Neural crest cell (in vitro differentiated cells): ENCODE data around the gene DHRS7B. TPM values are rescaled to one million over a fixed set of nuclear protein-coding genes. Genes with fewer than 3 reads are reported as not detected.

Experiments
- DNase-seq: peaks from one replicate; pipeline ENCODE4 v3.0.0; 2021; ENCODE audit warnings: low read depth, mixed read lengths, low spot score
- H3K27ac Mint-ChIP-seq: one replicate; pipeline ENCODE4 v1.8.0; 2021; ENCODE audit warnings: mild to moderate bottlenecking, mixed read lengths; ENCODE audit not compliant: unreplicated experiment
- H3K27me3 Mint-ChIP-seq: 2 replicates; pipeline ENCODE4 v1.8.0; 2021; ENCODE audit warnings: low read depth, mild to moderate bottlenecking, mixed read lengths
- H3K36me3 Mint-ChIP-seq: 2 replicates; pipeline ENCODE4 v1.8.0; 2021; ENCODE audit warnings: low read depth, mild to moderate bottlenecking, mixed read lengths
- H3K4me1 Mint-ChIP-seq: 2 replicates; pipeline ENCODE4 v1.8.0; 2021; ENCODE audit warnings: mixed read lengths
- H3K4me3 Mint-ChIP-seq: one replicate; pipeline ENCODE4 v1.8.0; 2021; ENCODE audit warnings: mild to moderate bottlenecking, mixed read lengths
- H3K9me3 Mint-ChIP-seq: 2 replicates; pipeline ENCODE4 v1.8.0; 2021; ENCODE audit warnings: mixed read lengths
- total RNA-seq: library from RNA; stranded (reverse); gene quantifications from 2 replicates; pipeline ENCODE4 v1.2.1, GENCODE V29; 2021
- TF ChIP-seq, protein P1 (sequence below): fragments of 200-600 bp; sonication (generic); conservative IDR thresholded peaks from 2 replicates; pipeline ENCODE4 v1.5.0; 2021; ENCODE audit warnings: antibody characterized with exemption, mild to moderate bottlenecking

Gene DHRS7B
- total RNA-seq, 1 donor from 2014 or later = 14.8 TPM

DNA sequence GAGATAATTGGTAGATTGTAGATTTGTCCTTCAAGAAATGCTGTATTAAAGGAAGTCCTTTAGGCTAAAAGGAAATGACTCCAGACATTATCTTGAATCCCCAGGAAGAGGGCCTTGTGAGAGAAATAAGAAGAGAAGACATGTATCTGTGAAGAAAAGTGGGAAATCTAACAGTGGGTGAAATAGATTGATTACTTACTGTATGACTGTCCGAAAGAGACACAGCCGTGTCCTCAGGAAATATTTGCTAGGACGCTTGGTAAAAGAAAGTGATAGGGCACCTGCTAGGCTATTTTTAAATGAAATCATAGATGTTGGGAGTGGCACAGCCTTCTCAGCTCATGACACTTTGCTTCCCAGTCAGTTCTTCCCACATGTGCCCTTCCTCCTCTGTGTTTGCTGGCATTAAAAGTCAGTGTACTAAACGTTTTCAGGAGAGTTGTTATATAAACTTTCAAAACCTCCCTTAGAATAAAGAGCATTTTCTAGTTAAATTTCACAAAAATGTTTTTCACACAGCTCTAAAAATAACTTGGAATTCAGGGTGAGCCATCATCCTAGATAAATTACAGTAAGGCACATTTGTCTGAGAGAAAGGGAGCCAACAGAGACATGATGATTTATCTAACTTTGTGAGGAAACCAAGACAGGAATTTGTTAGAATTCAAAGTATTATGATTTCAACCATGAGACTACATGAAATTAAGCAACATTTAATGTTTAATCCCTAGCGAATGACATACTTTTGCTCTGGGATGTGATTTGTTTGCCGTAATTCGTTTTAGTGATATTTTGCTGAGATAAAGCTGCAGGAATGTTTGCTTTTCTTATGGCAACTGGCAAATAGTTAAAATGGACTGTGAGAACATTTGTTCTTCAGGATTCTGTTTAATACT lies 35.0 kb downstream of the DHRS7B start:
- Mint-ChIP-seq H3K4me1 (peaks cover 20% of the 10 kb centered on the region), H3K4me3 (no peak overlapping the region), H3K9me3 (no peaks in the 10 kb centered on the region), H3K27me3 (no peaks in the 10 kb centered on the region), H3K27ac (peak overlapping the region; percentile 30), H3K36me3 (peaks cover 5% of the 10 kb centered on the region)
- TF ChIP-seq, protein P1, sequence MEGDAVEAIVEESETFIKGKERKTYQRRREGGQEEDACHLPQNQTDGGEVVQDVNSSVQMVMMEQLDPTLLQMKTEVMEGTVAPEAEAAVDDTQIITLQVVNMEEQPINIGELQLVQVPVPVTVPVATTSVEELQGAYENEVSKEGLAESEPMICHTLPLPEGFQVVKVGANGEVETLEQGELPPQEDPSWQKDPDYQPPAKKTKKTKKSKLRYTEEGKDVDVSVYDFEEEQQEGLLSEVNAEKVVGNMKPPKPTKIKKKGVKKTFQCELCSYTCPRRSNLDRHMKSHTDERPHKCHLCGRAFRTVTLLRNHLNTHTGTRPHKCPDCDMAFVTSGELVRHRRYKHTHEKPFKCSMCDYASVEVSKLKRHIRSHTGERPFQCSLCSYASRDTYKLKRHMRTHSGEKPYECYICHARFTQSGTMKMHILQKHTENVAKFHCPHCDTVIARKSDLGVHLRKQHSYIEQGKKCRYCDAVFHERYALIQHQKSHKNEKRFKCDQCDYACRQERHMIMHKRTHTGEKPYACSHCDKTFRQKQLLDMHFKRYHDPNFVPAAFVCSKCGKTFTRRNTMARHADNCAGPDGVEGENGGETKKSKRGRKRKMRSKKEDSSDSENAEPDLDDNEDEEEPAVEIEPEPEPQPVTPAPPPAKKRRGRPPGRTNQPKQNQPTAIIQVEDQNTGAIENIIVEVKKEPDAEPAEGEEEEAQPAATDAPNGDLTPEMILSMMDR = no peak
- DNase-seq = no peak

DNA sequence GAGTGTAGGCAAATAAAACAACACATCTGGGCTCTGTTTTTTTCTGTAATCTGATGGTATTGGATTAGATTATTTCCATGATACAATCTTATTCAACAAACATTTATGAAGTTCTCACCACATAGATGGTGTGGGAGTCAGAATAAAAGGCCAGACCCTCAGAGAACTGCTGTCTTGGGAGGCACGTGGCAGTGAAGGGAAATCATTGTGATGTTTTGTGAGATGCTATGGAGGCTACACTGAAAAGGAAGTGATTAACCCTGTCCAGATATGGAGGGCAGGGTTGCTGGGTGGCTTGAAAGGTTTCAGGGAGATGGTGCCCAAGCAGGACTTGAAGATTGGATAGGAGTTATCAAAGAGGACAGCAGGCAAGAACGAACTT lies 35.6 kb downstream of the DHRS7B start:
- Mint-ChIP-seq H3K4me3 (no peak overlapping the region), H3K9me3 (no peaks in the 10 kb centered on the region), H3K36me3 (peaks cover 2% of the 10 kb centered on the region), H3K27me3 (no peaks in the 10 kb centered on the region), H3K27ac (peak overlapping the region; percentile 87), H3K4me1 (peaks cover 20% of the 10 kb centered on the region)
- no peak for DNase-seq
- TF ChIP-seq, protein P1 = no peak

DNA sequence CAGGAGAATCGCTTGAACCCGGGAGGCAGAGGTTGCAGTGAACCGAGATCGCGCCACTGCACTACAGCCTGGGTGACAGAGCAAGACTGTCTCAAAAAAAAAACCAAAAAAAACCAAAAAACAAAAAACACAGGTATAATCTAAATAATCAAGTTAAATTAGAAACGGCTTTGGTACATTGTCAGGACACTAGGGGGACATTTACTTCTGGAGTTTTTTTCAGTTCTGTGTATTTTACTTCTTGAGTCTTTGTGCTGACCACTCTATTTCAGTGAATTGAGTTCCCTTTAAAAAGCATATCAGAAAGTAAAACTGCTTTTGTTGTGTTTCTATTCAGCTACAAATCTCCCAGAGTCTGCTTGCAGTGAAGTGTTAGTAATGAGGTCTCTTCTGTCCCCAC lies 36.3 kb downstream of the DHRS7B start:
- Mint-ChIP-seq H3K4me3 (no peak overlapping the region), H3K27ac (no peak overlapping the region), H3K27me3 (no peaks in the 10 kb centered on the region), H3K9me3 (no peaks in the 10 kb centered on the region), H3K36me3 (peaks cover 2% of the 10 kb centered on the region), H3K4me1 (peaks cover 20% of the 10 kb centered on the region)
- TF ChIP-seq, protein P1 = peak; percentile 30
- no peak for DNase-seq

DNA sequence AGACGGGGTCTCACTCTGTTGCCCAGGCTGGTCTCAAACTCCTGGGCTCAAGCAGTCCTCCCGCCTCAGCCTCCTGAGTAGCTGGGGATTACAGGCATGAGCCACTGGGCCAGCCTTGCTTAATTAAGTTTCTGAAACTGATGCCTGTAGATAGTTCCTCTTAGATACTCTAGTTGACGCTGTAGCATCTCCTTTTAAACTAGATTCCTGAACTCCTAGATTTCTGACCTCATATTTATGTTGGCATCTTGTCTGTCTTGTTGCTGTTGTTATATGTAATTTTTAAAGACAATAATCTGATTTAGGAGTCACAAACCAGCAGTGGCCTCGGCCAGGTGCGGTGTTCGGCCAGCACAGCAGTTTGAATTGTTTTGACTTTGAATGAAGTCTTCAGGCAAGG lies 37.5 kb downstream of the DHRS7B start:
- H3K27me3 Mint-ChIP-seq = no peaks in the 10 kb centered on the region
- no peaks in the 10 kb centered on the region for H3K9me3 Mint-ChIP-seq
- no peak for DNase-seq
- TF ChIP-seq, protein P1 = no peak
- no peak overlapping the region for H3K4me3 Mint-ChIP-seq
- H3K4me1 Mint-ChIP-seq = peaks cover 20% of the 10 kb centered on the region
- no peak overlapping the region for H3K27ac Mint-ChIP-seq
- H3K36me3 Mint-ChIP-seq = no peaks in the 10 kb centered on the region

DNA sequence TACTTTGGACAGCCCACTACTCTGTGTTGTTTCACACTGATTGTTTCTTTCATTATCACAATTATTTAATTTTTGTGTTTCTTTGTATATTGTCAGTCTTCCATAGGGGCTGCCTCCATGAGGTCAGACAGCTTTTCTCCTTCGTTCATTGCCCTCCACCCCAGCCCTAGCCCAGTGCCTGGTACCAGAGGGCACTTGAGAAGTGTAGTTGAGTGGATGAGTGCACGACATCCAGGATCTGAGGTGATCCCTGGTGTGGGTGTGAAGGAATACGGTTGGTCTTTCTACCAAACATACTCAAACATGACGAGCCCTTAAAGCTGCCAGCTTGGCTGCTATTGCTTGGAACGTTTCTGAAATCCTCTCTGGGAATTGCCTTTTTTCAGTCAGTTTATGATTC lies 37.9 kb downstream of the DHRS7B start:
- Mint-ChIP-seq H3K4me3 (no peak overlapping the region), H3K27ac (no peak overlapping the region), H3K36me3 (no peaks in the 10 kb centered on the region), H3K27me3 (no peaks in the 10 kb centered on the region), H3K9me3 (no peaks in the 10 kb centered on the region), H3K4me1 (peaks cover 20% of the 10 kb centered on the region)
- TF ChIP-seq, protein P1 = no peak
- no peak for DNase-seq
